Adrenal gland (tissue), 5 donors: ENCODE data around the gene ELK1.

Experiments used
- POLR2A ChIP-seq, 2 donors: fragments of 450-650 bp; IDR thresholded peaks; one replicate each; pipeline ENCODE4 v1.6.1; 2017; ENCODE audit warnings: antibody characterized with exemption in 2 of 2, mild to moderate bottlenecking in 2 of 2, moderate library complexity in 1 of 2
- TF ChIP-seq, protein P1 (sequence below), 6 experiments: fragments of 450-650 bp in 4 of 6; fragments of 200-600 bp in 2 of 6; sonication (generic) in 1 of 6; IDR thresholded peaks; 1 replicate in 5 of 6; 2 replicates in 1 of 6; pipeline versions ENCODE4 v1.5.1 to v1.8.0; 2016 to 2021; ENCODE audit warnings: antibody characterized with exemption in 6 of 6, mild to moderate bottlenecking in 2 of 6, moderate library complexity in 1 of 6
- donor health status: DM: no; HTN: no; CAD: no.

DNA sequence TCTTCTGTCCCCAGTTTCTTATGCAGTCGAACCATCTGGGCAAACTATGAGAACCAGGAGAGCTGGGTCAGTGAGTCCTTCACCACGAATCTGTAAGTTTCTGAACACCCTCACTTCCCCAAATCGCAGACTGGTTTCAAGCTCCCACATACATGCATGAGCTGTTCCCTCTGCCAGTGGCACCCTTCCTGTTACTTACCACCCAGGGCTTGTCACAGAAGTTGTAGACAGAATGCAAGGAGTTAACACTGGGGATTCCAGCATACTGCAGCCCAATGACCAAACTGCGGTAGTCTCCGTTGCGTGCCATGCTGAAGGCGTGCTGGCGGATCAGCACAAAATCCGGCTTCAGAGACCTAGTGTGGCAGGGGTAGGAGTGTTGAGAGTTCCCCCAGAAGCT, 45.3 kb downstream of the ELK1 start:
- TF ChIP-seq POLR2A (IDR thresholded peaks at IDR 0.05), result no peak
- TF ChIP-seq, protein P1, sequence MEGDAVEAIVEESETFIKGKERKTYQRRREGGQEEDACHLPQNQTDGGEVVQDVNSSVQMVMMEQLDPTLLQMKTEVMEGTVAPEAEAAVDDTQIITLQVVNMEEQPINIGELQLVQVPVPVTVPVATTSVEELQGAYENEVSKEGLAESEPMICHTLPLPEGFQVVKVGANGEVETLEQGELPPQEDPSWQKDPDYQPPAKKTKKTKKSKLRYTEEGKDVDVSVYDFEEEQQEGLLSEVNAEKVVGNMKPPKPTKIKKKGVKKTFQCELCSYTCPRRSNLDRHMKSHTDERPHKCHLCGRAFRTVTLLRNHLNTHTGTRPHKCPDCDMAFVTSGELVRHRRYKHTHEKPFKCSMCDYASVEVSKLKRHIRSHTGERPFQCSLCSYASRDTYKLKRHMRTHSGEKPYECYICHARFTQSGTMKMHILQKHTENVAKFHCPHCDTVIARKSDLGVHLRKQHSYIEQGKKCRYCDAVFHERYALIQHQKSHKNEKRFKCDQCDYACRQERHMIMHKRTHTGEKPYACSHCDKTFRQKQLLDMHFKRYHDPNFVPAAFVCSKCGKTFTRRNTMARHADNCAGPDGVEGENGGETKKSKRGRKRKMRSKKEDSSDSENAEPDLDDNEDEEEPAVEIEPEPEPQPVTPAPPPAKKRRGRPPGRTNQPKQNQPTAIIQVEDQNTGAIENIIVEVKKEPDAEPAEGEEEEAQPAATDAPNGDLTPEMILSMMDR (IDR thresholded peaks at IDR 0.05), result no peak
